OCI-LY7 (cell line): ENCODE data around the gene PPP2R5C. TPM values are rescaled to one million over a fixed set of nuclear protein-coding genes. Genes with fewer than 3 reads are reported as not detected.
A peak's percentile ranks its signal among the peaks of the same experiment; 100 is the strongest.

Experiments used
- BruUV-seq: library from RNA; stranded (reverse); fragments of 400-500 nt; replicated peaks from 2 replicates; lab custom pipeline; 2021; lab: Mats Ljungman, UMichigan
- CTCF ChIA-PET: fragments of 300-600 bp; sonication (Branson Sonifier 250); formaldehyde crosslinking; loops from one replicate; lab custom pipeline; 2022; ENCODE audit warnings: antibody characterized with exemption; ENCODE audit not compliant: unreplicated experiment; lab: Charles Lee
- POLR2A ChIA-PET: fragments of 300-600 bp; sonication (Branson Sonifier 250); formaldehyde crosslinking; loops from one replicate; lab custom pipeline; 2022; ENCODE audit warnings: antibody characterized with exemption; lab: Charles Lee
- DNase-seq: peaks from one replicate; pipeline ENCODE4 v3.0.0-alpha.2; 2015; ENCODE audit warnings: low spot score
- H2AFZ ChIP-seq: fragments of 200-600 bp; sonication (generic), shearing (Covaris generic); 2 replicates; pipeline ENCODE4 v1.6.1; 2014; ENCODE audit warnings: mild to moderate bottlenecking, antibody characterized with exemption, low read length, moderate library complexity
- H3K27ac ChIP-seq: fragments of 200-600 bp; sonication (generic); 2 replicates; pipeline ENCODE4 v1.5.1; 2014; ENCODE audit warnings: mixed run types, low read depth, mild to moderate bottlenecking, moderate library complexity, low read length, inconsistent platforms; ENCODE audit not compliant: poor library complexity, severe bottlenecking
- H3K36me3 ChIP-seq: fragments of 200-600 bp; sonication (generic); 2 replicates; pipeline ENCODE4 v1.6.1; 2014; ENCODE audit warnings: mild to moderate bottlenecking, antibody characterized with exemption, low read length, moderate library complexity, mixed read lengths; ENCODE audit not compliant: insufficient read depth
- H3K4me1 ChIP-seq: fragments of 200-600 bp; sonication (generic); 2 replicates; pipeline ENCODE4 v1.5.1; 2014; ENCODE audit warnings: mild to moderate bottlenecking, low read length; ENCODE audit not compliant: insufficient read depth, poor library complexity, severe bottlenecking
- H3K4me2 ChIP-seq: fragments of 200-600 bp; sonication (generic); 2 replicates; pipeline ENCODE4 v1.6.1; 2014; ENCODE audit warnings: mild to moderate bottlenecking, low read length
- H3K4me3 ChIP-seq: fragments of 200-600 bp; sonication (generic); 2 replicates; pipeline ENCODE4 v1.5.1; 2014; ENCODE audit warnings: mild to moderate bottlenecking, low read depth, low read length; ENCODE audit not compliant: poor library complexity, severe bottlenecking
- H3K79me2 ChIP-seq: fragments of 200-600 bp; sonication (generic); 2 replicates; pipeline ENCODE4 v1.6.1; 2016; ENCODE audit warnings: low read depth, mild to moderate bottlenecking, low read length, moderate library complexity, mixed read lengths; ENCODE audit not compliant: insufficient read depth
- H3K9me2 ChIP-seq: fragments of 200-600 bp; sonication (generic); 2 replicates; pipeline ENCODE4 v1.6.1; 2016; ENCODE audit warnings: mild to moderate bottlenecking, low read length, mixed read lengths; ENCODE audit not compliant: insufficient read depth
- H3K9me3 ChIP-seq: fragments of 200-600 bp; sonication (generic); 2 replicates; pipeline ENCODE4 v1.6.1; 2014; ENCODE audit warnings: mild to moderate bottlenecking, mixed run types, low read length, mixed read lengths
- H4K20me1 ChIP-seq: fragments of 200-600 bp; sonication (generic); 2 replicates; pipeline ENCODE4 v1.6.1; 2014; ENCODE audit warnings: mild to moderate bottlenecking, antibody characterized with exemption, low read length, moderate library complexity, mixed read lengths; ENCODE audit not compliant: insufficient read depth
- EZH2phosphoT487 ChIP-seq: fragments of 200-600 bp; sonication (generic); IDR thresholded peaks from 2 replicates; pipeline ENCODE4 v1.6.1; 2018; ENCODE audit warnings: low read depth, borderline replicate concordance, mild to moderate bottlenecking, mixed run types, antibody characterized with exemption, low read length, moderate library complexity, mixed read lengths
- intact Hi-C: fragments of 100-400 bp; cut with micrococcal nuclease; formaldehyde crosslinking; loops from one replicate; pipeline ENCODE4 v1.10.0; 2022; ENCODE audit not compliant: unreplicated experiment
- total RNA-seq, 2 experiments: library from RNA; depleted of rRNA in 1 of 2; stranded (reverse); fragments of >200 nt in 1 of 2; shearing (Covaris generic) in 1 of 2; gene quantifications; 2 replicates each; pipeline ENCODE4 v1.2.3, GENCODE V29; 2014 to 2022
- TF ChIP-seq, protein P1 (sequence below): fragments of 200-600 bp; sonication (generic); conservative IDR thresholded peaks from 2 replicates; pipeline ENCODE4 v1.5.1; 2014; ENCODE audit warnings: mild to moderate bottlenecking, antibody characterized with exemption, low read length, moderate library complexity, mixed read lengths

Gene PPP2R5C
- total RNA-seq, 2 experiments from 2014 or later, result 161 to 236 TPM

DNA sequence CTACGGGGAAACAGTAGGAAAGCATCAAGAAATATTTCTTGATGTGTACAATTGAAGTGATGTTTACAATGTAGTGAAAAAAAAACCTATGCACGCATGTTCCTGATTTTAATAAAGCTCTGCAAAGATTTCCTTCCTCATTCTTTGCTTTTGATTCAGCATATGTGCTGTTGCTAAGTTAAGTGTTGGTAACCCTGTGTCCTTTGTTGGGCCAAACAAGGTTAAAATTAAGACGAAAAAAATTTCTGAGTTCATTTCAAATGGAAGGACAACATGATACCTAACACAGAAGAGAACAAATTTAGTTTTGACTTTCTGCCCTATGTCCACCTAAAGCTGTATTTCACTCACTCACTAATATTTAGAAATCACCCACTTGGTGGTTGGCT lies 62.8 kb downstream of the PPP2R5C start:
- Histone ChIP-seq H3K79me2 (peaks cover 99% of the 10 kb centered on the region), H3K4me1 (peaks cover 82% of the 10 kb centered on the region), H3K9me3 (peaks cover 8% of the 10 kb centered on the region), H3K4me2 (peak overlapping the region; percentile 91), H2AFZ (no peak overlapping the region; the same call in 1 of the 2 replicates), H4K20me1 (peaks cover 23% of the 10 kb centered on the region; the same call in 1 of the 2 replicates), H3K4me3 (peak overlapping the region; percentile 71), H3K36me3 (peaks cover 58% of the 10 kb centered on the region), H3K9me2 (no peaks in the 10 kb centered on the region), H3K27ac (peak overlapping the region; percentile 93)
- no peak for TF ChIP-seq EZH2phosphoT487
- TF ChIP-seq, protein P1, sequence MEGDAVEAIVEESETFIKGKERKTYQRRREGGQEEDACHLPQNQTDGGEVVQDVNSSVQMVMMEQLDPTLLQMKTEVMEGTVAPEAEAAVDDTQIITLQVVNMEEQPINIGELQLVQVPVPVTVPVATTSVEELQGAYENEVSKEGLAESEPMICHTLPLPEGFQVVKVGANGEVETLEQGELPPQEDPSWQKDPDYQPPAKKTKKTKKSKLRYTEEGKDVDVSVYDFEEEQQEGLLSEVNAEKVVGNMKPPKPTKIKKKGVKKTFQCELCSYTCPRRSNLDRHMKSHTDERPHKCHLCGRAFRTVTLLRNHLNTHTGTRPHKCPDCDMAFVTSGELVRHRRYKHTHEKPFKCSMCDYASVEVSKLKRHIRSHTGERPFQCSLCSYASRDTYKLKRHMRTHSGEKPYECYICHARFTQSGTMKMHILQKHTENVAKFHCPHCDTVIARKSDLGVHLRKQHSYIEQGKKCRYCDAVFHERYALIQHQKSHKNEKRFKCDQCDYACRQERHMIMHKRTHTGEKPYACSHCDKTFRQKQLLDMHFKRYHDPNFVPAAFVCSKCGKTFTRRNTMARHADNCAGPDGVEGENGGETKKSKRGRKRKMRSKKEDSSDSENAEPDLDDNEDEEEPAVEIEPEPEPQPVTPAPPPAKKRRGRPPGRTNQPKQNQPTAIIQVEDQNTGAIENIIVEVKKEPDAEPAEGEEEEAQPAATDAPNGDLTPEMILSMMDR, result no peak
- intact Hi-C loops, result loop anchor here (2.0 kb wide), 2 partner anchors 14 kb away; no protein-coding TSS in a partner anchor
- DNase-seq, result peak; percentile 47
- BruUV-seq, result no TSS peak
- CTCF ChIA-PET, result interaction anchor here (1.3 to 1.7 kb wide), 3 partner anchors 17 to 53 kb away, joined by 3 to 5 read pairs (median 5); no protein-coding TSS in a partner anchor
- POLR2A ChIA-PET, result interaction anchor here (0.8 to 5.2 kb wide), 7 partner anchors 12 to 54 kb away, joined by 3 to 111 read pairs (median 6); no protein-coding TSS in a partner anchor

DNA sequence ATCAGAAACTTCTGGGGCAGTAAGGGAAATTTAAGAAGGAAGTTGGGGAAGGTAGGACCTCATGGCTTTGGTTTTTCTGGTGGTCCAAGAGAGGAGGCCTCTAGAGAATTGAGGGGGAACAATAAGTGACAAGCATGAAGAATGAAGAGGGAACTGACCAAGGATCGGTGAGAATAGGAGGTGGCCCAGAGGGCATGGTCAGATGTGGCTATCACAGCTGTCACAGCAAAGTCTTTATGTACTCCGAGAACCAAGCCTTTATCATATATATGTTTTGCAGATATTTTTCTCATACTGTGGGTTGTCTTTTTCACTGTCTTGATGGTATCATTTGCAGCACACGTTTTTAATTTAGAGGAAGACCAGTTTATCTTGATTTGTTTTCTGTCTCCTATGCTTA lies 64.3 kb downstream of the PPP2R5C start:
- no peak for TF ChIP-seq EZH2phosphoT487
- TF ChIP-seq, protein P1, result no peak
- Histone ChIP-seq H3K4me3 (peak overlapping the region; percentile 71), H3K4me2 (peak overlapping the region; percentile 91), H3K9me2 (no peaks in the 10 kb centered on the region), H4K20me1 (peaks cover 33% of the 10 kb centered on the region; the same call in 1 of the 2 replicates), H3K79me2 (peaks cover 99% of the 10 kb centered on the region), H3K9me3 (peaks cover 8% of the 10 kb centered on the region), H3K4me1 (peaks cover 67% of the 10 kb centered on the region), H3K36me3 (peaks cover 60% of the 10 kb centered on the region), H2AFZ (no peak overlapping the region), H3K27ac (peak overlapping the region; percentile 93)
- intact Hi-C loops, result loop anchor here (2.0 kb wide), 2 partner anchors 13 to 15 kb away; no protein-coding TSS in a partner anchor
- BruUV-seq, result no TSS peak
- ChIA-PET POLR2A (interaction anchor here (0.8 to 5.2 kb wide), 5 partner anchors 11 to 65 kb away, joined by 3 to 111 read pairs (median 6); no protein-coding TSS in a partner anchor), CTCF (no interaction called here)
- DNase-seq, result no peak

DNA sequence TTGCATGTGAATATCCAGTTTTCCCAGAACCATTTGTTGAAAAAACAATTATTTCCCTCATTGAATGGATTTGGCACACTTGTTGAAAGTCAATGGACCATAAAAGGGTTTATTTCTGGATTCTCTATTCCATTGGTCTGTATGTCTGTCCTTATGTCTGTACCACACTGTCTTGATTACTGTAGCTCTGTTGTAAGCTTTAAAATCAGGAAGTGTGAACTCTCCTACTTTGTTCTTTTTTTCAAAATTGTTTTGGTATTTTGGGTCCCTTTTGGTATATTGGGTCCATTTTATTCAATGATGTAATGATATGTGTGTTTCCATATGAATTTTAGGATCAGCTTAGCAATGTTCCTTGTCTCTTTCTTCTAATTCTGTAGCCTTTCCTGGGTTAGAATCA lies 64.8 kb downstream of the PPP2R5C start:
- Histone ChIP-seq H3K4me3 (peak overlapping the region; percentile 71), H3K79me2 (peaks cover 100% of the 10 kb centered on the region), H3K4me2 (peak overlapping the region; percentile 91), H3K36me3 (peaks cover 65% of the 10 kb centered on the region), H3K27ac (peak overlapping the region; percentile 93), H4K20me1 (peaks cover 39% of the 10 kb centered on the region; the same call in 1 of the 2 replicates), H3K9me2 (no peaks in the 10 kb centered on the region), H2AFZ (no peak overlapping the region), H3K4me1 (peaks cover 63% of the 10 kb centered on the region), H3K9me3 (peaks cover 8% of the 10 kb centered on the region)
- no peak for DNase-seq
- CTCF ChIA-PET, result no interaction called here
- TF ChIP-seq, protein P1, result no peak
- TF ChIP-seq EZH2phosphoT487, result no peak
- no TSS peak for BruUV-seq
- intact Hi-C loops, result no loop called here
- POLR2A ChIA-PET, result interaction anchor here (0.6 to 5.2 kb wide), 5 partner anchors 10 to 66 kb away, joined by 3 to 111 read pairs (median 6); no protein-coding TSS in a partner anchor
